ENCODE results near the gene CLIC3. TPM values are rescaled to one million over a fixed set of nuclear protein-coding genes. Genes with fewer than 3 reads are reported as not detected.
A peak's percentile ranks its signal among the peaks of the same experiment; 100 is the strongest.

Gene CLIC3
- total and polyA plus RNA-seq, 2 donors (not counting 1 experiment from before 2014, with no cell fraction given) = 1.1 to 1.9 TPM

- CTCF ChIA-PET = interaction anchor here (0.6 to 4.4 kb wide), 15 partner anchors 15 to 271 kb away, joined by 3 to 49 read pairs (median 4); partner anchors contain the start of genes AJM1, NPDC1, PAXX and TMEM141
- intact Hi-C loops (cut with micrococcal nuclease) = loop anchor here (2.0 to 5.0 kb wide), 2 partner anchors 40 to 183 kb away; partner anchors contain the start of genes PHPT1 and SAPCD2
- ATAC-seq (ENCODE audit: low read depth) (peak; percentile 50), DNase-seq (peak; percentile 74)
- Histone ChIP-seq H3K4me1 (ENCODE audit: control insufficient read depth in 2 of 2, insufficient read depth in 2 of 2, low read length in 2 of 2) (peaks cover 68 to 77% of the 10 kb centered on the region in 2 donors), H3K9me3 (ENCODE audit: control extremely low read depth in 1 of 3, control insufficient read depth in 2 of 3, insufficient read depth in 1 of 3, low read length in 2 of 3) (peaks cover 0 to 11% (median 0%) of the 10 kb centered on the region in 3 donors), H4K20me1 (ENCODE audit: control insufficient read depth, insufficient read depth, low read length, poor library complexity, severe bottlenecking) (peaks cover 8% of the 10 kb centered on the region), H3K79me2 (ENCODE audit: control insufficient read depth, insufficient read depth, low read length) (peaks cover 12% of the 10 kb centered on the region), H3K36me3 (replicated peaks in 1 of 2; ENCODE audit: control extremely low read depth in 1 of 2, control insufficient read depth in 1 of 2, extremely low read depth in 1 of 2, insufficient read depth in 2 of 2, low read length in 1 of 2) (no peaks in the 10 kb centered on the region), H2AFZ (ENCODE audit: insufficient read depth, low read depth, low read length, poor library complexity, severe bottlenecking) (peak within 1 kb of the TSS; percentile 47), H3K27ac (ENCODE audit: low read length in 2 of 2) (peak within 1 kb of the TSS; percentile 46 to 71), H3K27me3 (replicated peaks in 1 of 4; ENCODE audit: control extremely low read depth in 1 of 4, control insufficient read depth in 3 of 4, insufficient read depth in 4 of 4, low read length in 3 of 4) (peaks cover 0 to 4% (median 0%) of the 10 kb centered on the region in 4 experiments), H3K4me2 (replicated peaks; ENCODE audit: low read depth, low read length, poor library complexity, severe bottlenecking) (peak within 1 kb of the TSS; percentile 100), H3K9ac (ENCODE audit: low read length) (peak within 1 kb of the TSS; percentile 70), H3K4me3 (ENCODE audit: control extremely low read depth in 1 of 5, extremely low read depth in 1 of 5, insufficient read depth in 1 of 5, low read depth in 2 of 5, low read length in 4 of 5) (peak within 1 kb of the TSS; percentile 13 to 77 (median 64))
- peaks cover 63% of the 10 kb centered on the region for H3K4me1 Mint-ChIP-seq
- H3K27ac Mint-ChIP-seq = peak within 1 kb of the TSS; percentile 95
- H3K27me3 Mint-ChIP-seq = no peaks in the 10 kb centered on the region
- WGBS (ENCODE audit: insufficient coverage) = 3% methylated on average over 14 of the region's 16 CpGs
- POLR2A ChIA-PET = interaction anchor here (0.7 to 1.6 kb wide), 5 partner anchors 11 to 98 kb away, joined by 3 to 9 read pairs (median 4); partner anchors contain the start of genes PAXX and SAPCD2
- peak within 1 kb of the TSS; percentile 90 for H3K4me3 Mint-ChIP-seq
- TF ChIP-seq, protein P1, sequence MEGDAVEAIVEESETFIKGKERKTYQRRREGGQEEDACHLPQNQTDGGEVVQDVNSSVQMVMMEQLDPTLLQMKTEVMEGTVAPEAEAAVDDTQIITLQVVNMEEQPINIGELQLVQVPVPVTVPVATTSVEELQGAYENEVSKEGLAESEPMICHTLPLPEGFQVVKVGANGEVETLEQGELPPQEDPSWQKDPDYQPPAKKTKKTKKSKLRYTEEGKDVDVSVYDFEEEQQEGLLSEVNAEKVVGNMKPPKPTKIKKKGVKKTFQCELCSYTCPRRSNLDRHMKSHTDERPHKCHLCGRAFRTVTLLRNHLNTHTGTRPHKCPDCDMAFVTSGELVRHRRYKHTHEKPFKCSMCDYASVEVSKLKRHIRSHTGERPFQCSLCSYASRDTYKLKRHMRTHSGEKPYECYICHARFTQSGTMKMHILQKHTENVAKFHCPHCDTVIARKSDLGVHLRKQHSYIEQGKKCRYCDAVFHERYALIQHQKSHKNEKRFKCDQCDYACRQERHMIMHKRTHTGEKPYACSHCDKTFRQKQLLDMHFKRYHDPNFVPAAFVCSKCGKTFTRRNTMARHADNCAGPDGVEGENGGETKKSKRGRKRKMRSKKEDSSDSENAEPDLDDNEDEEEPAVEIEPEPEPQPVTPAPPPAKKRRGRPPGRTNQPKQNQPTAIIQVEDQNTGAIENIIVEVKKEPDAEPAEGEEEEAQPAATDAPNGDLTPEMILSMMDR (IDR thresholded peaks at IDR 0.05) = peak; percentile 16
- no peak for TF ChIP-seq EZH2 (IDR thresholded peaks at IDR 0.05; ENCODE audit: borderline replicate concordance, insufficient read depth, low read depth, low read length, poor library complexity, severe bottlenecking)
- no peaks in the 10 kb centered on the region for H3K9me3 Mint-ChIP-seq (ENCODE audit: insufficient read depth)
These were observed 35.7 kb upstream of the CLIC3 start, which contains the start of gene FUT7 for GRCh38 chr9:137031904-137032640. Gene FUT7 (minus strand): TSS chr9:137032088. CDS start chr9:137031991, 97 bp downstream.

All from B cell (primary cell).